ENCODE measurements around the gene TUT7.
"Not testable (repeated sequence)": the region's sequence is repeated elsewhere in the genome, so short reads cannot be mapped to it uniquely, and the experiment has no call there.

TUT7 gene

DNA sequence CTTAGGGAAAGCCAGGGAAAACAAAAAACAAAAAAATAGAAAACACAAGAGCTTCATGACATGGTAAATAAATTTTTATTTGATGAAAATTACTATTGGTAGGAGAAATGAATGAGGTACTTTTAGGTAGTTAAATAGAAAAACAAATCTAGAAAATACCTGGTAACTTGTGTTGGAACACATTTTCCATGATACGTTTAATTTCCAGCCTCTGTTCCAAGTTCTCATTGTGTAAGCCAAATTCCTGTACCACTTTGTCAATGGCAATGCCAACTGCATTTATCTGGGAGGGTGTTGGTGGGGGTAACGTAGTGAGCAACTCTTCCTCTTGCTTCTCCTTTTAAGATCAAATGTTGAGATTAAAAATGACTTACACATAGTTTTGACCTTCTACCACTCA is 9.4 kb downstream of the TUT7 start:
- DNase-seq, result no peak

DNA sequence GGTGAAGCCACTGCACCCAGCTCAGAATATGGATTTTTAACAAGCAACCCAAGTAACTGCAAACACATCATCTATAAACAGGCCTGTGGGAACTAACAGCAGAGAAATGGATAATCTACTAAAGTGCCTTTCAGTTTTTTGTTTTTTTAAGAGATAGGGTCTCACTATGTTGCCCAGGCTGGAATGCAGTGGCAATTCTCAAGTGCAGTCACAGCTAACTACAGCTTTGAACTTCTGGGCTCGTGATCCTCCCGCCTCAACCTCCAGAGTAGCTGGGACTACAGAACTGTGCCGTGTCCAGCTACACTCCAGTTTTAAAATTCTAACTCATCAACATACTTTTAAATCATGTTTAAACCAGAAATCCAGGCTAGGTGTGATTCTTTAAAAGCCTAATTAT is 11.9 kb downstream of the TUT7 start:
- no peak for DNase-seq

DNA sequence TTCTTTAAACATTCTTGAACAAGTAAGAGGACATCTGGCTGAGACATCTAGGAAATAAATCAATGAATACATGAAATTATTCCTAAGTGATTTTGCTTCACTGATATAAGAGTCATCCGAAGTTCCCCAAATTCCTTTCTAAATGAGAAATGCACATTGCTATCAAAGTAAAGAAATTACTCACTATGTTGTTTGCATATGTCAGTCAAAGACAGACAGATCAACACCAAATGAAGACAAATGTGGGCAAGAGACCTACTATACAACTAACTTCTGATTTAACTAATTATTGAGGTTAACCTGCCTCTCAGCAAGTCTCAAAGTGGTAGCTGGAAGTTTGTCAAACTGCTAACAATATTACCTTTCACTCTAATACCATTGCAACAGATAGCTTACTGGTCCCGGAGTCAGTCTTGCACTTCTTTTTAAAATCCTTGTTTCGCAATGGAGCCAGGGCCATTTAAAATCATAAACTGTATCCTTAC is 13.2 kb downstream of the TUT7 start:
- DNase-seq, result no peak

DNA sequence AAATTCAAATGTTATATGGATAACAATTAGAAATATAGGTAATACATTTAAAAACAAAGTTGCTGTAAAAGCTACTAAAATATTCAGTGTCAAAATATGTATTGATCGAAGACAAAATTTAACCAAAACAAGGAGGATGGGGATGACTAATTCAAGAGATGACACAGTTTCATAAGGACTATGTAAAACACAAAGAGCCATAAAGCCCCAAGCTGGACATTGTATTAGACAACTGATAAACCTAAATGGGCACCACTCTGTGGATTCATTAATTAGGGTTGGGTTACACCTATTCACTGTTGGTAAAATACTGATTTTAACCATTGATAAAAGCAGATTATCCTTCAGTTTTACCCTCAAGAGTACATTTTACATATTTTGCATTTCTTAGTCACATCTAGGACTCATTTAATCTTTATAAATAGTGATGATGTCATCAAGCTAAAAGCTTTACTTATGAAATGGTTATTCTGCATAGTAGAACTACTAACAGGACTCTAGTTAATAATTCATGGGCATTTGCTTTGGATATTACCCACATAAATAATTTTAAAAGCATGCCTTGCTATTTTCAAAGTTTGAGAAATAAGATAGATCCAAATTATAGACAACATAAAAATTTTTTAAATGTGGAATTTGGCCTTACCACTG is 13.7 kb downstream of the TUT7 start:
- DNase-seq, result no peak

DNA sequence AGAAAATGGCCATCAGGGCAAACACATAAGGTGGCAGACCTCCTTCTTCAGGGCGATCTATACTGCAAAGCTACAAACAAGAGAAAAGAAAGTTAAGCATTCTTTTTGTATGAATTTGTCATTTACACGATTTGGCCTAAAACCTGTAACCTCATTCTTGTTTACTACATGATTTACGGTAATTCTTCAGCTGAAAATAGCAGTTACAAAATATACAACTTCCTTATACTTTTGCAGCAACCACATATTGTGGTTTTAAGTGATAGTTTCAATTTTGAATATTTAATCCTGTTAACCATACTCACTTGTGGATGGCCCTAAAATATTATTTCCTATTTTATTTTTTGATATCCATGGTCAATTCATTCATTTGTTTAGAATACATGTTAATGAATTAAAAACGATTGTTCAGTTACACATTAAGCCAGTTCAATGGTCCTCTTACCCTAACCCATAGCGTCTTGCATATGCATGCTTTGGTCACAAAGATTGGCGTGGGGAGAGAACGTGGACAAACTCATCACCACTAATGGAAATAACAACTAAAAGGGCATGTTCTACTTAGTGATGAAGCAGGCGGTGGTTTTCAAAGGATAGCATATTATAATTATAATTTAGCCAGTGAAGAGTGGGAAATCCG is 16.6 kb downstream of the TUT7 start:
- DNase-seq, result no peak

DNA sequence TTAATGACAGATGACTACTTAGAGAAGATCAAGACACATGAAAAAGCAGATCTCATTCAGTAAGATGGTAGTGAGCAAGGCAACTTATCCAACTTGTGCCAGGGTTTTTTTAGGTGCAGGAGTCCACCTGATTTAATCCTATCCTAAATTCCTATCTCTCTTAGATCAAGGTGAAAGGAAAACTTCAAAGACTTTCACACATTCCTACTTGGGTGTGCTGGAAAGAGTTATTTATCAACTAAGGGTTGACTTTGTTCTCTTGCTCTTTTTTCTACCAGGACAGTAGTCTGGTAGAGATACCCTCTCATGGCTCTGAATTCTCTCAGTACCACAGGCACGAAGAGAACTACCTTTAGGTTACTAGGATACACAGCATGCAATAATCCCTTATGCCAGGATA is 18.2 kb downstream of the TUT7 start:
- no peak for DNase-seq

DNA sequence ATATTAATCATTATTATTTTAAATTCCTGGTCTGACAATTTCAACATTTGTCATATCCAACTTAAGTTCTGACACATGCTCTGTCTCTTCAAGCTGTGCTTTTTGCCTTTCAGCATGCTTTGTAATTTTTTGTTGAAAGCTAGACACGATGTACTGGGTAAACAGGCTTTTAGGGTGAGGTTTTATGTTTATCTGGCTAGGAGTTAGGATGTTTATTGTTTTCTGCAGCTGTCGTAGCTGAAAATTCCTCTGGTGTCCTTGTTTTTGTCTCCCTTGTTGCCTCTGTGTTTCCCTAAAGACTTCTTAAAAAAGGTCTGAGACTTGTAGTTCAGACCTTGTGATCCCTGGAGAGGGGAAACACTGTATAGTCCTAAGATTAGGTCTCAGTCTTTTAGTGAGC is 20.6 kb downstream of the TUT7 start:
- DNase-seq, result no peak

DNA sequence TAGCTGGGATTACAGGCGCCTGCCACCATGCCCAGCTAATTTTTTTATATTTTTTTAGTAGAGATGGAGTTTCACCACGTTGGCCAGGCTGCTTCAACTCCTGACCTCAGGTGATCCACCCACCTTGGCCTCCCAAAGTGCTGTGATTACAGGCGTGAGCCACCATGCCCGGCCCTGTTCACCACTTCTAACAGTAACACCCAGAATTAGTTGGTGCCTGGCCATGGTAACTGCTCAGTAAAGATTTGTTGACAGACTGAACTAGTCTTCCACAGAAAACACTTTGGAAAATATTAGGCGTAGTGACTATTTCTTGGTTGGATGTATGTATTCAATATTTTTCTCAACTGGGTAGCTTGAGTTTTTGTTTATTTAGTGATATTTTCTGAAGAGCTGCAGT is 24.0 kb downstream of the TUT7 start:
- DNase-seq, result no peak

DNA sequence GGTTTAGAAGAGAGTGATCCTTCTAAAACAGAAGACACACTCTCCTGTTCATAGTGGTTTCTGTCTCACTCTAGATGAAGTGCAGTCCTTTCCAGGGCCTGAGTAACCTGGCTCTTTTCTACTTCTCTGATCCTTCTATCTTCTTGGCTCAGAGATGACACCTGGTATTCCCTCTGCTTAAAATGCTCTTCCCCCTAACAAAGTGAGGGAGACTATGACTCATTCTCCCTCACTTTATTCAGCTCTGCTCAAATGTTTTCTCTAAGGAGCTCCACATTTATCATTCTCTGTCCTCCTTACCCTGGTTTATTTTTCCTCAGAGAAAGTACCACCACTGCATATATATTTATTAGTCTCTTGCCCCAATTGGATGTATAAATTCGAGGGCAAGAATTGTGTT is 24.6 kb downstream of the TUT7 start:
- no peak for DNase-seq

DNA sequence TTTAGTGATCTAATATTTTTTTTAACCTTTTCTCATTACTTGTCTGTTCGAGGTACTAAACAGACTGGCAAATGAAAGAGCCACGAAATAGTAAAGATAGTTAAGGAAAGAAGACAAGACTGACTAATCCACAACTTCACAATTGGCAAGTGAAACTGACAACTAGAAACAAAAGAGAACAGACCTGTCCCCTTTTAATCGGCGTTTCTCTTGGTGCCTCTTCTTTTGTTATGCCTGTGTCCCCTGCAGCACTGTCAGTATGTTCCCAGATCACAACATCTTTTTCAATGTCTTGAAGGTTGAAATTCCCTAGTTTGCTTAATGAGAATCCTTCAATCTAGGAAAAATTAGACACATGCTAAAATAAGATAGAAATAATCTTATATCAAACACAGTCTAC is 26.1 kb downstream of the TUT7 start:
- no peak for DNase-seq

DNA sequence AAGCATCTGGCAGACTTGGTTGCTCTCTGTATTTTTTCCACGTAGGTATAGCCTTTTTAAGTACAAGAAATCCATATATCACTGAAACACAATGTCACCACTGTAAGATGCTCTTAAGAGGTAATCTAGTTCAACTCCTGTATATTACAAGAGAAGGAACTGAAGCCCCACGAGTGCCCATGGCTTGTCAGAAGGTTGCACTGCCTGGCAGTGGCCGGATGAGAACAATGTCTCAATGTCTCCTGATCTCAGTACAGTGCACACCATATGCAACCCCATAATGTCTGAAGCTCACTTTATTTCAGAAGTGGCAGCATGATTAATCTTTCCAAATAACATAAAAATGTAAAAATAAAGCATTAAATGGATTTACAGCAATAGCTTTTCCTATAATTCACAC is 27.7 kb downstream of the TUT7 start:
- DNase-seq, result no peak

DNA sequence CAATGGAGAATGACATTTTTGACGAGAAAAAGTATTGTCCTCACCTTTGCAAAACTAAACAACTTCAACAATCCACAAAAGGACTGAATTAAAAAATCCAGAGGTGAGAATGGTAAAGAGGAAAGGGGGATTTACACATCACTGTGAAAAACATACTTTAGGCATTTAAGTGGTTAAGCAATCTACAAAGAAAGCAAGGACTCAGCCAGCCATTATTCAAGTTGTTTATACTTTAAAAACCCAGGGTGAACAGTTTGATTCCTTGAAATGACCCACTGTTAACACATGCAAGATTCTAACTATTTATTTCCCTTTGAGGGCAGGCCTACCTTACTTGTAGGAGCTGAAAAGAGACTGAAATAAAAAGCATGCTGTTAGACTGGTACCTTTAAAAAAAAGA is 29.3 kb downstream of the TUT7 start:
- DNase-seq, result no peak

DNA sequence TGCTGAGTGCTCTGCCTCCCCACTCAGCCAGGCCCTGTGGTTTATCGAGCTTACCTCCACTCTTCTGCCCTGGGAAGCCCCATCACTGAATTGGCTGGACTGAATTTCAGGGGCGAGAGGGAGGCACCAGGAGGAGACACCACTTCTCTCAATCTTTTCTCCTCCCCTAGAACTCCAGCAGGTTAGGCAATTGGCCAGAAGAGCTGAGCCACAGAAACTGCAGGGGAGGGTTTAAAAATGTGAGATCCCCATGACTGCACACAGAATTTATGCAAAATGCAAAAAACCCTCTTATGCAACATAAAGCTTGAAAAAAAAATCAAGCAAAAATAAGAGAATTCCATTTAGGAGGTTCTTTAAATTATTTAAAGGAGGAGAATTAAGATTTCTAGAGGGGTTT is 29.9 kb downstream of the TUT7 start:
- DNase-seq, result no peak

DNA sequence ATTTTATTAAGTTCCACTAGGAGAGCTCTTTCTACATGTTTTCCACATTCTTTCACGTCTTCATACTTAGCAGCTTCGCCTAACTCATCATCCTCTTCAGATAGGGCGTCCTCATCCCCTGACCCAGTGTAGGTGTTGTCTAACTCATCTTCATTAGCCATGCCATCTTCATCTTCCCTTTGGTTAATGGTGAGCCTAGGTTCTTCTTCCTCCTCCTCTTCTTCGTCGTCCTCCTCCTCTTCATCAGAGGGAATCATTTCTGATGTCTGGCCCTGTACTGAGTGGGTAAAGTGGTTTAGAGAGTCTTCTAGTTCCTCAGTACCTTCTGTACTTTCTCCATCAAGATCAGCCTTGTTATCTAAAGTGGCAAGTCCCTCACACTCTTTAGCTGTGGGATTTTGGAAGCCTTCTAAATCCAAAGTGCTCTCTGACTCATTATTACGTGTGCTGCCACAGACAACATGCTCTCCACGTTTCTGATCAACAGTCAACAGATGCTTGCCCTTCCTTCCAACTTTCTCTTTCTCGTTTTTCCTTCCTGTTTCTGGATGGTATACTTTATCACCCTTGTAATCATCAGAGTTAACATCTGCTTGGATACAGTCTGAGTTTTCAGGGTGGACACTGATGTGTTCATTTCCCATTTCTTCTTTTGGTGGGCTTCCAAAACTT is 31.1 kb downstream of the TUT7 start:
- no peak for DNase-seq

DNA sequence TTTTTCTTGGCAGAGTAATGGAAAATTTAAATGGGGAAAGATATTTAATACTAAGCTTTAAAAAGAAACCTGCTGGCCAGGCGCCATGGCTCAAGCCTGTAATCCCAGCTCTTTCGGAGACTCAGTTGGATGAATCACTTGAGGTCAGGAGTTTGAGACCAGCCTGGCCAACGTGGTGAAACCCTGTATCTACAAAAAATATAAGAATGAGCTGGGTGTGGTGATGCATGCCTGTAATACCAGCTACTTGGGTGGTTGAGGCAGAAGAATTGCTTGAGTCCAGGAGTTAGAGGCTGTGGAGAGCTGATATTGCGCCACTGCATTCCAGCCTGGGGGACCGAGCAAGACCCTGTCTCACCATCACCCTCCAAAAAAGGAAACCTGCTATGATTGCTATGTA is 32.8 kb downstream of the TUT7 start:
- DNase-seq, result no peak

DNA sequence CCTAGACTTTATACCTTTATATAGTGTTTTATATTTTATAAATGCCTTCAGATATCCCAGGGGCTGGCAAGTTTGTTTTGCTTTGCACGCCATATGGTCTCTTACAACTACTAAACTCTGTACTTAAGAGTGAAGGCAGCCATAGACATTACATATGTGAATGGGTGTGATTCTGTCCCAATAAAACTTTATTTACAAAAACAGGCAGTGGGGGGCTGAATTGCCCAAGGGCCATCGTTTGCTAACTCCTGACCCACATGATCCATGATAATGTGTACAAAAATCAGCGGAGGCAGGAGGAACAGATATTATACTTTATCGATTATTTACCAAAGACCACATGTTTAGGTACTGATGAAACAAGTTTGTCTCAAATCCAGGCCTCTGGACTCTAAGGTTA is 36.0 kb downstream of the TUT7 start:
- DNase-seq, result no peak

DNA sequence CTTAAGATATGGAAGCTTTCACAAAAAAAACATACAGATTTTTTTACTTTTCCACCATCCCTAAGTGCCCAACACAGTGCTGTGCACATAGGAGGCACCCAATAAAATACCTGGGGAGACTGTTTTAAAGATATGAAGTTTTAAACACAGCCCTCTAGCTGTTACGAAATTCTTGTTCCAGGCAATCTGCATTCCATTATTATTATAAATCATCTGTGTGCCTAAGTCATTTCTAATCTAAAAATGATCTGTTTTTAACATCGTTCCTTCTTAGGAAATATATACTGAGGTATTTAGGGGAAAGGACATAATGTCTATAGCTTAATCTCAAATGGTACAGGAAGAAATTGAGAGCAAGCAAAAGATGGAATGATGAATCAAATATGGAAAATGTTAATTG is 39.1 kb downstream of the TUT7 start:
- DNase-seq, result no peak

DNA sequence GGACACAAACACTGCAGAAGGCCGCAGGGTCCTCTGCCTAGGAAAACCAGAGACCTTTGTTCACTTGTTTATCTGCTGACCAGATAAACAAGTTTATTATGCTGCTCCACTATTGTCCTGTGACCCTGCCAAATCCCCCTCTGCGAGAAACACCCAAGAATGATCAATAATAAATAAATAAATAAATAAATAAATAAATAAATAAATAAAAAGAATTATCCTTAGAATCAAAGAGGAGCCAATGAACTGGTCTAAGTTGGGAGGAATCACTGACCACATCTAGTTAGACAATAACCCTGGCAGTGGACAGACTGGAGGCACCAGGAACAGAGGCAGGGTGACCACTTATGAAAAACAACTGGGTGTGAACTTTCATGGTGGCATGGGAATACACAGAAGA is 41.3 kb downstream of the TUT7 start:
- not testable (repeated sequence) for DNase-seq

DNA sequence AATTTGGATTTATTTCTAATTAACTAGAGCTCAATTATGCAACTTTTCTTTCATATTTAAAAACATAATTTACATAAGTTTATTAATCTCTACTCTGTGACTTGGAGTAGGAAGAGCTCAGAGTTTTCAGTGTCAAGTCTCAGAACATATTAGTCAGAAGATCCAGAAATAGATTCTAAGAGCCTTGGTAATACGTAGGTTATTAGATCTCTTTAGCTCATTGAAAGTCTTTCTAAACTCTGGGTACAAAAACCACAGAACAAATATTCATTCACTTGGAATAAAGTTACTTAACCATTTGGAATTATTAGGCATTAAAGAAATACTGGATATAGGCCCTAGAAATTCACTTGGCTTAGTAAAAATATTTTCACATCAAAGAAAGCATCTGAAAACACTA is 45.5 kb downstream of the TUT7 start:
- DNase-seq, result no peak

DNA sequence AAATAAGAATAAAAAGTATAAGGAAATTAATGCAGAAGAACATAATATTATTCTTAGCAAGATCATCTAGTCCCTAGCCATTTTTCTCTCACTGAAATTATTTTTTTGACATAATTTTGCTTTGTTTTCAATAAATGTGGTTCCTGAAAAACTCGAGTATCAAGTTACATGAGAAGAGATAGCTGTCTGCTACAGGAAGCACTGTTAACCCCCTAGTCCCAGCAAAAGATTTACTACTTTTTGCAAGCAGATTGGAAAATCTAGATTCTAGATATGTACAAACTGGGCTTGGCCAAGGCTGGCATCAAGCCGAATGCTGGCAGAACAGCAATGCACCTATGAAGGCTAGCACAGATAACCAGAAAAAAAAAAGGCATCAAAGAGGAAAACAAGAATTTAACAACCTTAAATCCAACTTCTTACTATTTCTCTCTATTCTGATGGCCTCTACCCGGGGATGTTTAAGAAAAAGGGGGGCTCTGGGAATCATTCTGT is 49.9 kb downstream of the TUT7 start:
- no peak for DNase-seq

DNA sequence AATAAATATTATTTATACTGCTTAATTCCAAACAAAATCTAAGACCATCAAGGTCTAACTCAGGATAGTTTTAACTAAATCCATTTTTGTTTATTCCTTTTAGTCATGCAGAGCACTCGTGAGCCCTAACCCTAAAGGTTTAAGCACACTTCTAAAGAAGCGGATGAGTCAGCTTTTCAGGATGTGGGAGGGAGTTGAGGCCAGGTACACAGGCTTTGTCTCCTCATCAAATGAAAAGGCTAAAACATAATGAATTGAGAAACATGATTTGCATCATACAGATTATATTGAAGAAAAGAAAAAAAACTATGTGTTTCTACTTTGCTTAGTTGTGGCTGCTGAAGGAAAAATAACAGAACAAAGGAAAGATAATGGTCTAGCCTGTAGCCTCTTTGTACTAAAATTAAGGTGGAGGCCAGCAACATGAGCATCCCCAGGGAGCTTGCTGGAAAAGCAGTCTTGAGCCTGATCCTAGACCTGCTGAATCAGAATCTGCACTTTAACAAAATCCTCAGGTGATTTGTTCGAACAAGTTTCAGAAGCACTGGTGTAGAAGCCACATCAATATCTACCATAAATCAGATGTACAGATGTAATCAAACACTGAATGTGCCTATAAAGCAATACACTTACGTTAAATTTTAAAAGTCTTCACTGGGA is 50.8 kb downstream of the TUT7 start:
- no peak for DNase-seq

DNA sequence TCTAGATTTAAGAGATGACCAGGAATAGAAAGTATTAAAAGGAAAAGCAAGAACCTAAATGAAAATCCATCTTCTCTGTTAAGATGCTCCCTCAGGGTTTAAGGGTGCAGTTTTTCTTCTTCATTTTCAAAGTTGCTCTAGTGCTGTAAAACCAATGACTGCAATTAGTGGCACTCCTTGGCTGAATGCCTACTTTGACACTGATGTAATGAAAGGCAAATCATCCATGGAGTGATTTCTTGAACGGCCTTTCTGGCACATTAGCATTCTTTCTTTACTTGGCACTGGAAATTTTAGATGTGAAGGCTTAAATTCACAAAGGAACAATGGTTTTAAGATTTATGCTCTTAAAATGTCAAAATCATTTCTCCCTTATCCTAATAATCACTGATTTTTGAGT is 52.5 kb downstream of the TUT7 start:
- no peak for DNase-seq

DNA sequence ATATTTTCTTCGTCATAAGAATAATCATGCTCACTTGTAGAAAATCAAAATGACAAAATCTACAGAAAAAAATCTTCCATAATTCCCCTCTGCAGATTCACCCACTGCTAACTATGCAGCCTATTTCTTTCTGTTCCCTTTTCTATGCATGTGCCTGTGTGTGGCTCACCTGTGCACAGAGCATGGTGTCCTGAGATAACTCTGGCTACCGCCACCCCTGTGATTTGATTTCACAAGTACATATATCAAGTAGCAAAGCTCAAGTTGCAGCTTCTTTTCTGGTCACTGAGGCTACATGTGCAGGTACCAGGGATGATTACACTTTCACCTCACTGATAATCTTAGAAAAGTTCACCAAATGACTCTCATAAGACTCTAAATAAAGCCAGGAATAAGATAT is 53.5 kb downstream of the TUT7 start:
- DNase-seq, result no peak

DNA sequence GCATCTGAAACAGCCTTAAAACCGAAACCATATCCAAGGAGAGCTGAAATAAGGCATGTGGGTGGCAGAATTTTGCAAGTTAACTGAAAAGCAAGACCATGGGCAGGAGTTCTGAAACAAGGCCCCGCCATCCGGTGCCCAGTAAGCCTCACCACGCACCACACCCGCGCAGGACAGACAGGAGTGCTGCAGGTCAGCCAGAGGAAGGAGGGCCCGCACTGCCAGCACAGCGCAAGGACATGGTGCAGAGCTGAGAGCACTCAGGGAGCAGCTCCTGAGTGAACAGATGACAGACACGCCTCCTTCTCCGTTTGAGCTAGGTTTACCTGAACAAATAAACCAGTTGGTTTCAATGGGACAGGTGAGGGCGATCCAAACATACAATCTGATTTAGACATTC is 55.3 kb downstream of the TUT7 start:
- no peak for DNase-seq
